B cell (primary cell): ENCODE results near the gene TRPM6. TPM values are rescaled to one million over a fixed set of nuclear protein-coding genes. Genes with fewer than 3 reads are reported as not detected.

ENCODE experiments used
- ATAC-seq: fragments of 200-7000 bp; cut with Tn5 transposase; one replicate; pipeline ENCODE4 v1.10.0; 2021; ENCODE audit warnings: low read depth, mild to moderate bottlenecking, moderate number of reproducible peaks, moderate library complexity
- CTCF ChIA-PET: fragments of 350-600 bp; sonication (Branson Sonifier 250); formaldehyde crosslinking; loops from one replicate; lab custom pipeline; 2021; ENCODE audit warnings: antibody characterized with exemption, inconsistent platforms; lab: Charles Lee
- POLR2A ChIA-PET: fragments of 350-600 bp; sonication (Branson Sonifier 250); formaldehyde crosslinking; loops from one replicate; lab custom pipeline; 2021; ENCODE audit warnings: antibody characterized with exemption; lab: Charles Lee
- DNase-seq: peaks from one replicate; pipeline ENCODE4 v3.0.0; 2013
- H2AFZ ChIP-seq: 2 replicates; pipeline ENCODE4 v1.6.1; 2012; ENCODE audit warnings: mild to moderate bottlenecking, low read depth, low read length; ENCODE audit not compliant: insufficient read depth, poor library complexity, severe bottlenecking
- H3K27ac ChIP-seq, 2 donors: 1 replicate in 1 of 2; 2 replicates in 1 of 2; pipeline ENCODE4 v1.5.1; 2012 to 2013; ENCODE audit warnings: low read length in 2 of 2, mild to moderate bottlenecking in 2 of 2, moderate library complexity in 1 of 2
- H3K27me3 ChIP-seq, 4 experiments: fragments of 200-600 bp in 1 of 4; sonication (generic) in 1 of 4; replicated peaks in 1 of 4; 1 replicate in 2 of 4; 2 replicates in 2 of 4; pipeline versions ENCODE4 v1.6.1 to v1.7.0; 2013 to 2016; ENCODE audit warnings: low read length in 3 of 4, mild to moderate bottlenecking in 2 of 4, mixed read lengths in 1 of 4, moderate library complexity in 1 of 4; ENCODE audit not compliant: insufficient read depth in 4 of 4, control insufficient read depth in 3 of 4; ENCODE audit errors: control extremely low read depth in 1 of 4
- H3K36me3 ChIP-seq, 2 experiments: replicated peaks in 1 of 2; 1 replicate in 1 of 2; 2 replicates in 1 of 2; pipeline versions ENCODE4 v1.6.1 to v1.7.1; 2013; ENCODE audit warnings: low read length in 1 of 2; ENCODE audit not compliant: insufficient read depth in 2 of 2, control insufficient read depth in 1 of 2; ENCODE audit errors: control extremely low read depth in 1 of 2, extremely low read depth in 1 of 2
- H3K4me1 ChIP-seq, 2 donors: fragments of 200-600 bp in 1 of 2; sonication (generic) in 1 of 2; 1 replicate in 1 of 2; 2 replicates in 1 of 2; pipeline versions ENCODE4 v1.5.1 to v1.6.1; 2013 to 2017; ENCODE audit warnings: low read length in 2 of 2; ENCODE audit not compliant: control insufficient read depth in 2 of 2, insufficient read depth in 2 of 2
- H3K4me2 ChIP-seq: replicated peaks from 2 replicates; pipeline ENCODE3; 2012; ENCODE audit warnings: mild to moderate bottlenecking, low read depth, low read length; ENCODE audit not compliant: poor library complexity, severe bottlenecking
- H3K4me3 ChIP-seq, 5 experiments: fragments of 200-600 bp in 1 of 5; sonication (generic) in 1 of 5; 1 replicate in 3 of 5; 2 replicates in 2 of 5; pipeline versions ENCODE4 v1.5.1 to v1.7.0; 2011 to 2016; ENCODE audit warnings: low read length in 4 of 5, mild to moderate bottlenecking in 4 of 5, low read depth in 2 of 5, control low read depth in 1 of 5, moderate library complexity in 1 of 5; ENCODE audit not compliant: insufficient read depth in 1 of 5; ENCODE audit errors: control extremely low read depth in 1 of 5, extremely low read depth in 1 of 5
- H3K79me2 ChIP-seq: fragments of 200-600 bp; sonication (generic); one replicate; pipeline ENCODE4 v1.6.0; 2016; ENCODE audit warnings: low read length; ENCODE audit not compliant: control insufficient read depth, insufficient read depth
- H3K9ac ChIP-seq: fragments of 200-600 bp; sonication (generic); 2 replicates; pipeline ENCODE4 v1.6.1; 2017; ENCODE audit warnings: mild to moderate bottlenecking, low read length, moderate library complexity
- H3K9me3 ChIP-seq, 3 donors: one replicate each; pipeline versions ENCODE4 v1.6.1 to v1.7.1; 2013; ENCODE audit warnings: low read length in 2 of 3; ENCODE audit not compliant: control insufficient read depth in 2 of 3, insufficient read depth in 1 of 3; ENCODE audit errors: control extremely low read depth in 1 of 3
- H4K20me1 ChIP-seq: 2 replicates; pipeline ENCODE4 v1.6.0; 2012; ENCODE audit warnings: mild to moderate bottlenecking, low read length; ENCODE audit not compliant: insufficient read depth, control insufficient read depth, poor library complexity, severe bottlenecking
- H3K27ac Mint-ChIP-seq: one replicate; pipeline ENCODE4 v1.8.0; 2021; ENCODE audit warnings: mixed read lengths
- H3K27me3 Mint-ChIP-seq: one replicate; pipeline ENCODE4 v1.8.0; 2021; ENCODE audit warnings: mixed read lengths
- H3K4me1 Mint-ChIP-seq: one replicate; pipeline ENCODE4 v1.8.0; 2021; ENCODE audit warnings: mixed read lengths
- H3K4me3 Mint-ChIP-seq: one replicate; pipeline ENCODE4 v1.8.0; 2021; ENCODE audit warnings: mixed read lengths
- H3K9me3 Mint-ChIP-seq: one replicate; pipeline ENCODE4 v1.8.0; 2022; ENCODE audit warnings: mixed read lengths; ENCODE audit not compliant: insufficient read depth
- CTCF ChIP-seq: fragments of 200-600 bp; IDR thresholded peaks from one replicate; pipeline ENCODE4 v1.8.0; 2022; ENCODE audit warnings: antibody characterized with exemption, mild to moderate bottlenecking
- EZH2 ChIP-seq: IDR thresholded peaks from 2 replicates; pipeline ENCODE4 v1.6.1; 2012; ENCODE audit warnings: borderline replicate concordance, low read depth, mild to moderate bottlenecking, moderate library complexity, low read length; ENCODE audit not compliant: insufficient read depth, poor library complexity, severe bottlenecking
- WGBS: methylation state at CpG from one replicate; pipeline ENCODE4 v1.1.5; 2013; ENCODE audit warnings: missing lambda C conversion rate; ENCODE audit not compliant: insufficient coverage; 5-methylcytosine and 5-hydroxymethylcytosine counted together
- intact Hi-C: fragments of 100-400 bp; cut with micrococcal nuclease; formaldehyde crosslinking; loops from one replicate; pipeline ENCODE4 v1.10.0; 2022
- polyA plus RNA-seq: library from polyadenylated mRNA; depleted of rRNA; stranded (reverse); fragments of >200 nt; gene quantifications from 2 replicates; pipeline ENCODE4 v1.2.3, GENCODE V29; 2012
- total RNA-seq, 2 donors: library from RNA; stranded (reverse); fragments of 120-200 nt in 1 of 2; gene quantifications; 1 replicate in 1 of 2; 2 replicates in 1 of 2; pipeline versions ENCODE4 v1.2.3 to v1.2.4, GENCODE V29; 2013 to 2022

Gene TRPM6
- total and polyA plus RNA-seq, 2 donors (not counting 1 experiment from before 2014, with no cell fraction given) = not detected

- Histone ChIP-seq H3K9ac (no peak overlapping the region), H3K79me2 (no peaks in the 10 kb centered on the region), H3K36me3 (no peaks in the 10 kb centered on the region), H4K20me1 (no peaks in the 10 kb centered on the region), H3K27me3 (no peaks in the 10 kb centered on the region), H3K9me3 (no peaks in the 10 kb centered on the region), H3K4me3 (no peak overlapping the region), H3K27ac (no peak overlapping the region), H3K4me1 (no peaks in the 10 kb centered on the region), H3K4me2 (no peak overlapping the region), H2AFZ (no peak overlapping the region)
- intact Hi-C loops = no loop called here
- ATAC-seq (no peak), DNase-seq (no peak)
- Mint-ChIP-seq H3K27me3 (peaks cover 20% of the 10 kb centered on the region), H3K27ac (no peak overlapping the region), H3K9me3 (no peaks in the 10 kb centered on the region), H3K4me3 (no peak overlapping the region), H3K4me1 (no peaks in the 10 kb centered on the region)
- ChIA-PET POLR2A (no interaction called here), CTCF (interaction anchor here (1.9 kb wide), 1 partner anchor 11 kb away, joined by 4 read pairs; no protein-coding TSS in a partner anchor)
- WGBS = 91% methylated on average over 3 of the region's 6 CpGs
- TF ChIP-seq CTCF (no peak), EZH2 (no peak)
These were observed 134.1 kb downstream of the TRPM6 start for GRCh38 chr9:74753650-74754049.

DNA sequence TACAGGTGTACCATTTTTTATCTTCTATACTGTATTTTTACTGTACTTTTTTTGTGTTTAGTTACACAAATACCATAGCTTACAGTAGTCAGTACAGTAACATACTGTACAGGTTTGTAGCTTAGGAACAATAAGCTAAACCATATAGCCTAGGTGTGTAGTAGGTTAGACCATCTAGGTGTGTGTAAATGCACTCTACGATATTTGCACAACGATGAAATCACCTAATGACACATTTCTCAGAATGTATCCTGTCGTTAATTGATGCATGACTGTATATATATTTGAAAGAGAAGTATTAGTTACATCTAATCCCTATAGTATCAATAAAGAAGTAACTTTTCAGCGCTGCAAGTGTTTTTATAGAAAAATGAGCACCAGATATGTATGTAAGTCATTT, 138.8 kb downstream of the TRPM6 start:
- no peaks in the 10 kb centered on the region for H3K79me2 ChIP-seq
- H3K4me1 ChIP-seq = no peaks in the 10 kb centered on the region
- H3K27me3 Mint-ChIP-seq = peaks cover 35% of the 10 kb centered on the region
- H3K27ac ChIP-seq = no peak overlapping the region
- ChIA-PET CTCF (no interaction called here), POLR2A (no interaction called here)
- H3K9me3 Mint-ChIP-seq = no peaks in the 10 kb centered on the region
- intact Hi-C loops = no loop called here
- H3K9me3 ChIP-seq = no peaks in the 10 kb centered on the region
- no peak overlapping the region for H3K9ac ChIP-seq
- no peak overlapping the region for H3K4me3 ChIP-seq
- H3K4me1 Mint-ChIP-seq = no peaks in the 10 kb centered on the region
- H4K20me1 ChIP-seq = no peaks in the 10 kb centered on the region
- no CpG with 5 or more reads among the region's 4 CpGs for WGBS
- peaks cover 0 to 6% (median 2%) of the 10 kb centered on the region in 4 experiments for H3K27me3 ChIP-seq
- no peak overlapping the region for H2AFZ ChIP-seq
- no peak for DNase-seq
- no peak for TF ChIP-seq CTCF
- no peak for TF ChIP-seq EZH2
- ATAC-seq = no peak
- H3K27ac Mint-ChIP-seq = no peak overlapping the region
- H3K36me3 ChIP-seq = no peaks in the 10 kb centered on the region
- H3K4me3 Mint-ChIP-seq = no peak overlapping the region
- no peak overlapping the region for H3K4me2 ChIP-seq
